Colonic mucosa (tissue), 4 donors: ENCODE results near the gene CTXND1. TPM values are rescaled to one million over a fixed set of nuclear protein-coding genes. Genes with fewer than 3 reads are reported as not detected.

Experiments
- DNase-seq: peaks from one replicate; pipeline ENCODE4 v3.0.0-alpha.2; 2020
- H3K27ac ChIP-seq: fragments of 200-600 bp; one replicate; pipeline ENCODE4 v1.8.0; 2021
- H3K27me3 ChIP-seq: fragments of 200-600 bp; one replicate; pipeline ENCODE4 v1.8.0; 2021
- H3K36me3 ChIP-seq: fragments of 200-600 bp; one replicate; pipeline ENCODE4 v1.8.0; 2021
- H3K4me1 ChIP-seq: fragments of 200-600 bp; one replicate; pipeline ENCODE4 v1.8.0; 2021; ENCODE audit warnings: mild to moderate bottlenecking
- H3K4me3 ChIP-seq: fragments of 200-600 bp; one replicate; pipeline ENCODE4 v1.8.0; 2021
- H3K9ac ChIP-seq, 2 donors: one replicate each; pipeline ENCODE4 v1.7.0; 2013; ENCODE audit warnings: control low read depth in 2 of 2, low read depth in 2 of 2, low read length in 2 of 2
- H3K9me3 ChIP-seq: fragments of 200-600 bp; one replicate; pipeline ENCODE4 v1.8.0; 2021
- CTCF ChIP-seq: fragments of 200-600 bp; IDR thresholded peaks from one replicate; pipeline ENCODE4 v1.8.0; 2022; ENCODE audit warnings: antibody characterized with exemption, mild to moderate bottlenecking
- intact Hi-C: fragments of 100-400 bp; cut with DNase I; formaldehyde crosslinking; loops from one replicate; pipeline ENCODE4 v1.14.1; 2022
- total RNA-seq, 2 donors: library from RNA; stranded (reverse); fragmentation: NEBNext Ultra II Directional in 1 of 2; extraction: Animal tissue kit (Norgen Biotek cat#: 25700) in 1 of 2; gene quantifications; one replicate each; pipeline ENCODE4 v1.2.1, GENCODE V29; 2021
- donor health status: healthy.
- donor health status: DM: no; HTN: no; CAD: no.
- donor health status: DM: no; HTN: no; CAD: no.

Gene CTXND1
- total RNA-seq, 2 donors from 2014 or later = 0.11 to 0.12 TPM

- no peaks in the 10 kb centered on the region for H3K36me3 ChIP-seq
Measured at GRCh38 chr15:80186597-80186996, 65.4 kb downstream of the CTXND1 start.

GRCh38 chr15:80186066-80186465 lies 65.9 kb downstream of the CTXND1 start:
- TF ChIP-seq CTCF = no peak
- Histone ChIP-seq H3K9ac (no peak overlapping the region), H3K27ac (no peak overlapping the region), H3K4me3 (no peak overlapping the region), H3K4me1 (no peaks in the 10 kb centered on the region), H3K9me3 (no peaks in the 10 kb centered on the region), H3K36me3 (no peaks in the 10 kb centered on the region), H3K27me3 (no peaks in the 10 kb centered on the region)
- DNase-seq = no peak
- intact Hi-C loops = no loop called here

More at GRCh38 chr15:80186597-80186996, 65.4 kb downstream of the CTXND1 start:
- Histone ChIP-seq H3K4me1 (no peaks in the 10 kb centered on the region), H3K4me3 (no peak overlapping the region), H3K9me3 (no peaks in the 10 kb centered on the region), H3K9ac (no peak overlapping the region), H3K27me3 (no peaks in the 10 kb centered on the region), H3K27ac (no peak overlapping the region)
- intact Hi-C loops = no loop called here
- TF ChIP-seq CTCF = no peak
- DNase-seq = no peak

GRCh38 chr15:80185152-80185551 lies 66.9 kb downstream of the CTXND1 start:
- Histone ChIP-seq H3K36me3 (no peaks in the 10 kb centered on the region), H3K27ac (no peak overlapping the region), H3K9me3 (no peaks in the 10 kb centered on the region), H3K4me3 (no peak overlapping the region), H3K4me1 (no peaks in the 10 kb centered on the region), H3K27me3 (no peaks in the 10 kb centered on the region), H3K9ac (no peak overlapping the region)
- intact Hi-C loops = no loop called here
- DNase-seq = no peak
- TF ChIP-seq CTCF = no peak

- Histone ChIP-seq H3K27ac (no peak overlapping the region), H3K9ac (no peak overlapping the region), H3K4me3 (no peak overlapping the region), H3K9me3 (no peaks in the 10 kb centered on the region), H3K27me3 (no peaks in the 10 kb centered on the region), H3K4me1 (no peaks in the 10 kb centered on the region), H3K36me3 (no peaks in the 10 kb centered on the region)
- no peak for TF ChIP-seq CTCF
- DNase-seq = no peak
- intact Hi-C loops = no loop called here
Measured at GRCh38 chr15:80184554-80184953, 67.5 kb downstream of the CTXND1 start.

GRCh38 chr15:80183886-80184285 lies 68.1 kb downstream of the CTXND1 start:
- no peak for DNase-seq
- Histone ChIP-seq H3K4me1 (no peaks in the 10 kb centered on the region), H3K9me3 (no peaks in the 10 kb centered on the region), H3K9ac (no peak overlapping the region), H3K36me3 (no peaks in the 10 kb centered on the region), H3K4me3 (no peak overlapping the region), H3K27me3 (no peaks in the 10 kb centered on the region), H3K27ac (no peak overlapping the region)
- intact Hi-C loops = no loop called here
- TF ChIP-seq CTCF = no peak

- H3K4me3 ChIP-seq = no peak overlapping the region
- H3K4me1 ChIP-seq = no peaks in the 10 kb centered on the region
- no peak for DNase-seq
- no peaks in the 10 kb centered on the region for H3K9me3 ChIP-seq
- no peak for TF ChIP-seq CTCF
- H3K9ac ChIP-seq = no peak overlapping the region
- intact Hi-C loops = no loop called here
- H3K27ac ChIP-seq = no peak overlapping the region
- H3K27me3 ChIP-seq = no peaks in the 10 kb centered on the region
- H3K36me3 ChIP-seq = no peaks in the 10 kb centered on the region
Measured at GRCh38 chr15:80183306-80183705, 68.7 kb downstream of the CTXND1 start.
